ACC112 (cell line): ENCODE data around the gene ATXN1.
"Not testable (repeated sequence)": the region's sequence is repeated elsewhere in the genome, so short reads cannot be mapped to it uniquely, and the experiment has no call there.

ENCODE experiments used
- H2AFZ ChIP-seq: fragments of 200-600 bp; sonication (generic); one replicate; pipeline ENCODE4 v1.6.0; 2017; ENCODE audit warnings: antibody characterized with exemption, low read length; ENCODE audit not compliant: unreplicated experiment
- H3K27ac ChIP-seq: fragments of 200-600 bp; sonication (generic); 2 replicates; pipeline ENCODE4 v1.5.1; 2014; ENCODE audit warnings: low read depth, mild to moderate bottlenecking, antibody characterized with exemption, low read length, moderate library complexity
- H3K27me3 ChIP-seq: fragments of 200-600 bp; sonication (generic); 2 replicates; pipeline ENCODE4 v1.6.1; 2014; ENCODE audit warnings: mild to moderate bottlenecking, antibody characterized with exemption, low read length, moderate library complexity, mixed read lengths; ENCODE audit not compliant: insufficient read depth
- H3K36me3 ChIP-seq: fragments of 200-600 bp; sonication (generic); 2 replicates; pipeline ENCODE4 v1.6.1; 2016; ENCODE audit warnings: mild to moderate bottlenecking, antibody characterized with exemption, low read length, moderate library complexity, mixed read lengths; ENCODE audit not compliant: insufficient read depth
- H3K4me1 ChIP-seq: fragments of 200-600 bp; sonication (generic); one replicate; pipeline ENCODE4 v1.6.1; 2016; ENCODE audit warnings: low read length, mixed read lengths; ENCODE audit not compliant: insufficient read depth, unreplicated experiment, control insufficient read depth
- H3K4me3 ChIP-seq: fragments of 200-600 bp; sonication (generic); 2 replicates; pipeline ENCODE4 v1.5.1; 2014; ENCODE audit warnings: mild to moderate bottlenecking, low read depth, low read length
- H3K79me2 ChIP-seq: fragments of 200-600 bp; sonication (generic); one replicate; pipeline ENCODE4 v1.6.0; 2016; ENCODE audit warnings: low read length; ENCODE audit not compliant: control insufficient read depth, unreplicated experiment, insufficient read depth

The ATXN1 gene

GRCh38 chr6:16263464-16264099, 497.7 kb downstream of the ATXN1 start:
- H3K27me3 ChIP-seq, H3K4me1 ChIP-seq, H2AFZ ChIP-seq, H3K27ac ChIP-seq, H3K36me3 ChIP-seq, H3K79me2 ChIP-seq, H3K4me3 ChIP-seq: not testable (repeated sequence)

- not testable (repeated sequence) for H2AFZ ChIP-seq, H3K4me1 ChIP-seq, H3K79me2 ChIP-seq, H3K27ac ChIP-seq, H3K4me3 ChIP-seq, H3K36me3 ChIP-seq, H3K27me3 ChIP-seq
These were observed 498.5 kb downstream of the ATXN1 start for GRCh38 chr6:16262773-16263172.

- H3K36me3 ChIP-seq, H3K27me3 ChIP-seq, H3K79me2 ChIP-seq, H2AFZ ChIP-seq, H3K27ac ChIP-seq, H3K4me1 ChIP-seq, H3K4me3 ChIP-seq: not testable (repeated sequence)
These were observed 500.7 kb downstream of the ATXN1 start for GRCh38 chr6:16260602-16261001.

GRCh38 chr6:16259604-16260003, 501.7 kb downstream of the ATXN1 start:
- H3K4me1 ChIP-seq, H3K27me3 ChIP-seq, H3K27ac ChIP-seq, H3K79me2 ChIP-seq, H3K4me3 ChIP-seq, H3K36me3 ChIP-seq, H2AFZ ChIP-seq: not testable (repeated sequence)

GRCh38 chr6:16258709-16259075, 502.6 kb downstream of the ATXN1 start:
- no peak overlapping the region for H3K27ac ChIP-seq
- no peak overlapping the region for H3K4me3 ChIP-seq
- peaks cover 5% of the 10 kb centered on the region; the same call in 1 of the 2 replicates for H3K36me3 ChIP-seq
- H3K79me2 ChIP-seq, result no peaks in the 10 kb centered on the region
- no peaks in the 10 kb centered on the region for H3K4me1 ChIP-seq
- no peaks in the 10 kb centered on the region for H3K27me3 ChIP-seq
- no peak overlapping the region for H2AFZ ChIP-seq

GRCh38 chr6:16257999-16258708, 503.1 kb downstream of the ATXN1 start:
- Histone ChIP-seq H2AFZ (no peak overlapping the region), H3K36me3 (peaks cover 5% of the 10 kb centered on the region; the same call in 1 of the 2 replicates), H3K27me3 (no peaks in the 10 kb centered on the region), H3K79me2 (no peaks in the 10 kb centered on the region), H3K4me1 (no peaks in the 10 kb centered on the region), H3K4me3 (no peak overlapping the region), H3K27ac (no peak overlapping the region)

GRCh38 chr6:16256781-16257180, 504.5 kb downstream of the ATXN1 start:
- Histone ChIP-seq H3K36me3 (peaks cover 5% of the 10 kb centered on the region; the same call in 1 of the 2 replicates), H3K4me1 (no peaks in the 10 kb centered on the region), H3K27ac (no peak overlapping the region), H3K79me2 (no peaks in the 10 kb centered on the region), H3K27me3 (no peaks in the 10 kb centered on the region), H3K4me3 (no peak overlapping the region), H2AFZ (no peak overlapping the region)

- Histone ChIP-seq H3K4me1 (no peaks in the 10 kb centered on the region), H3K27ac (no peak overlapping the region), H3K4me3 (no peak overlapping the region), H3K36me3 (peaks cover 5% of the 10 kb centered on the region; the same call in 1 of the 2 replicates), H3K27me3 (no peaks in the 10 kb centered on the region), H3K79me2 (no peaks in the 10 kb centered on the region), H2AFZ (no peak overlapping the region)
These were observed 506.7 kb downstream of the ATXN1 start for GRCh38 chr6:16254535-16254934.

GRCh38 chr6:16253399-16254144, 507.7 kb downstream of the ATXN1 start:
- H3K27ac ChIP-seq, result no peak overlapping the region
- no peak overlapping the region for H2AFZ ChIP-seq
- no peaks in the 10 kb centered on the region for H3K27me3 ChIP-seq
- H3K4me3 ChIP-seq, result no peak overlapping the region
- H3K4me1 ChIP-seq, result no peaks in the 10 kb centered on the region
- peaks cover 5% of the 10 kb centered on the region; the same call in 1 of the 2 replicates for H3K36me3 ChIP-seq
- H3K79me2 ChIP-seq, result no peaks in the 10 kb centered on the region

GRCh38 chr6:16252686-16253299, 508.5 kb downstream of the ATXN1 start:
- Histone ChIP-seq H3K36me3 (peaks cover 5% of the 10 kb centered on the region; the same call in 1 of the 2 replicates), H3K4me1 (no peaks in the 10 kb centered on the region), H3K79me2 (no peaks in the 10 kb centered on the region), H3K4me3 (no peak overlapping the region), H2AFZ (no peak overlapping the region), H3K27me3 (no peaks in the 10 kb centered on the region), H3K27ac (no peak overlapping the region)
